AG04450 (cell line): ENCODE results near the gene MCF2L. TPM values are rescaled to one million over a fixed set of nuclear protein-coding genes. Genes with fewer than 3 reads are reported as not detected.

ENCODE experiments used
- CTCF ChIA-PET: fragments of 300-600, 350-600 bp; formaldehyde crosslinking; extraction: SDS; loops from one replicate; lab custom pipeline; 2022; ENCODE audit warnings: antibody characterized with exemption, inconsistent platforms; lab: Charles Lee
- POLR2A ChIA-PET: fragments of 350-600 bp; formaldehyde crosslinking; extraction: SDS; loops from one replicate; lab custom pipeline; 2021; ENCODE audit warnings: antibody characterized with exemption, inconsistent platforms; lab: Yijun Ruan, JAX
- DNase-seq: peaks from one replicate; pipeline ENCODE4 v3.0.0-alpha.2; 2011; ENCODE audit warnings: low read depth, low spot score
- H3K27ac ChIP-seq: one replicate; pipeline ENCODE4 v1.5.1; 2012; ENCODE audit warnings: low read depth, low read length, control low read depth
- H3K27me3 ChIP-seq: one replicate; pipeline ENCODE4 v1.6.0; 2012; ENCODE audit warnings: low read length; ENCODE audit not compliant: control insufficient read depth, insufficient read depth
- H3K4me3 ChIP-seq: 2 replicates; pipeline ENCODE4 v1.5.1; 2011; ENCODE audit warnings: mild to moderate bottlenecking, low read depth, low read length, control low read depth
- H3K9me3 ChIP-seq: 2 replicates; pipeline ENCODE4 v1.5.1; 2012; ENCODE audit warnings: low read length; ENCODE audit not compliant: control insufficient read depth, insufficient read depth
- polyA plus RNA-seq: library from polyadenylated mRNA; depleted of rRNA; stranded (reverse); fragments of >200 nt; gene quantifications from 2 replicates; pipeline ENCODE4 v1.2.3, GENCODE V29; 2011
- TF ChIP-seq, protein P1 (sequence below): IDR thresholded peaks from 2 replicates; pipeline ENCODE4 v1.5.1; 2011; ENCODE audit warnings: low read depth, low read length, control low read depth, inconsistent platforms

MCF2L gene
- polyA plus RNA-seq, 1 experiment: 0.04 TPM

DNA sequence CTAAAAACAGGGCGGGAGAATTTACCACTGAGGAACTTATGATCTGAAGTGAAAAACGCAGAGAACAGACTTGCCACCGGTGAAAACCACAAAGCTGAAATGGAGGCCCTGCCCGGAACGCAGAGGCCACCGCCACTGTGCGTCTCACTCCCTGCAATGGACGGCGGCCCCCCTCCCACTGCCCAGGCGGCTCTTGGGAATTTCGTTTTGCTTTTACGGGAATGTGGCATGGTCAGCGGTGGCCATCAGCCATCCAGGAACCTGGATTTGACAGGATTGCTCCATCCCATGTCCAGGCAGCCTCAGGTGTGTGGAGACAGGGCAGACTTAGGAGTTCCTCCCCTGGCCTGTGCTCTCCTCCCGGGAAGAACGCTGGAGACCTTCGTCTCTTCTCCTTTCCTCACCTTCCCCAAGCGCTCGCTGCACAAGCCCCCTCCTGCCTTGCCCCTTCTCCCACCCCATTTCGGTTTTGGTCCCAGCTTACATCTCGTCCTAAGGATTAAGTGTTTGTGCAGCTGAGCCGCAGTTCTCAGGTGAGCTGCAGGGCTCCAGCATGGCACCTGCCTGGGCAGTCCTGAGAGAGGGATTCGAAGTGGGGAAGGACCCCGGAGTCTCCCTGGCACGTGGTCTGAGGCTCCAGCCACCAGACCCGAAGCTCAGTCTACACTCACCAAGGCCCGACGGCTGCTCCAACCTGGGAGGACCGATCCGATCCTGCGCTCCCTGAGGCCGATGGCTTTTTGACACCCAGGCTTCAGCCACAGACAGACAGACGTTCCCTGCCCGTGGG lies 49.9 kb downstream of the MCF2L start:
- CTCF ChIA-PET: no interaction called here
- no peak overlapping the region for H3K4me3 ChIP-seq
- TF ChIP-seq, protein P1, sequence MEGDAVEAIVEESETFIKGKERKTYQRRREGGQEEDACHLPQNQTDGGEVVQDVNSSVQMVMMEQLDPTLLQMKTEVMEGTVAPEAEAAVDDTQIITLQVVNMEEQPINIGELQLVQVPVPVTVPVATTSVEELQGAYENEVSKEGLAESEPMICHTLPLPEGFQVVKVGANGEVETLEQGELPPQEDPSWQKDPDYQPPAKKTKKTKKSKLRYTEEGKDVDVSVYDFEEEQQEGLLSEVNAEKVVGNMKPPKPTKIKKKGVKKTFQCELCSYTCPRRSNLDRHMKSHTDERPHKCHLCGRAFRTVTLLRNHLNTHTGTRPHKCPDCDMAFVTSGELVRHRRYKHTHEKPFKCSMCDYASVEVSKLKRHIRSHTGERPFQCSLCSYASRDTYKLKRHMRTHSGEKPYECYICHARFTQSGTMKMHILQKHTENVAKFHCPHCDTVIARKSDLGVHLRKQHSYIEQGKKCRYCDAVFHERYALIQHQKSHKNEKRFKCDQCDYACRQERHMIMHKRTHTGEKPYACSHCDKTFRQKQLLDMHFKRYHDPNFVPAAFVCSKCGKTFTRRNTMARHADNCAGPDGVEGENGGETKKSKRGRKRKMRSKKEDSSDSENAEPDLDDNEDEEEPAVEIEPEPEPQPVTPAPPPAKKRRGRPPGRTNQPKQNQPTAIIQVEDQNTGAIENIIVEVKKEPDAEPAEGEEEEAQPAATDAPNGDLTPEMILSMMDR: no peak
- peaks cover 21% of the 10 kb centered on the region for H3K27me3 ChIP-seq
- H3K27ac ChIP-seq: no peak overlapping the region
- POLR2A ChIA-PET: no interaction called here
- no peak for DNase-seq
- peaks cover 12% of the 10 kb centered on the region; the same call in 1 of the 2 replicates for H3K9me3 ChIP-seq

DNA sequence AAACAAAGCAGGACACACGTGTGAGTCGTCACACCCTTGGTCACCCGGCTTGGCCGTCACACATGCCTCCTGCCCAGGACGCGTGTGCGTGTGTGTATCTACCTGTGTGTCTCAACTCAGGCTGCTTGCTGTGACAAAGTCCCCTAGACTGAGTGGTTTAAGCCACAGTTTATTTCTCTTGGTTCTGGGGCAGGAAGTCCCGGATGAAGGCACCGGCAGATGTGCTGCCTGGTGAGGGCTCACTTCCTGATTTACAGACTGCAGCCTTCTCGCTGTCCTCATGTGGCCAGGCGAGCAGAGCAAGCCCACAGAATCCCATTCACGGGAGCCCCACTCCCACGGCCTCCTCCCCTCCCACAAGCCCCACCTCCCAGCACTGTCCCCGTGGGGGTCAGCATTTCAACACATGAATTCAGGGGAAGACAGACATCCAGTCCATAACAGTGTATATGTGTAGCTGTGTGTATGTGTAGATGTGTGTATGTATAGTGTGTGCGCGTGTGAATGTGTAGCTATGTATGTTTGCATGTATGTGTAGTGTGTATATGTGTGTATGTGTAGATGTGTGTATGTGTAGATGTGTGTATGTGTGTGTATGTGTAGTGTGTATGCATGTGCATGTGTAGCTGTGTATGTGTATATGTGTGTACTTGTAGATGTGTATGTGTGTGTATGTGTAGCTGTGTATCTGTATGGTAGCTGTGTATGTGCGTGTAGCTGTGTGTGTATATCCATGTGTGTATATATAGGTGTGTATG lies 51.5 kb downstream of the MCF2L start:
- no peak overlapping the region for H3K4me3 ChIP-seq
- no peak for DNase-seq
- peaks cover 24% of the 10 kb centered on the region for H3K27me3 ChIP-seq
- H3K27ac ChIP-seq: no peak overlapping the region
- TF ChIP-seq, protein P1: no peak
- H3K9me3 ChIP-seq: peaks cover 8% of the 10 kb centered on the region; the same call in 1 of the 2 replicates
- POLR2A ChIA-PET: no interaction called here
- CTCF ChIA-PET: interaction anchor here (0.6 to 1.7 kb wide), 2 partner anchors 9 to 14 kb away, joined by 3 to 6 read pairs; no protein-coding TSS in a partner anchor

DNA sequence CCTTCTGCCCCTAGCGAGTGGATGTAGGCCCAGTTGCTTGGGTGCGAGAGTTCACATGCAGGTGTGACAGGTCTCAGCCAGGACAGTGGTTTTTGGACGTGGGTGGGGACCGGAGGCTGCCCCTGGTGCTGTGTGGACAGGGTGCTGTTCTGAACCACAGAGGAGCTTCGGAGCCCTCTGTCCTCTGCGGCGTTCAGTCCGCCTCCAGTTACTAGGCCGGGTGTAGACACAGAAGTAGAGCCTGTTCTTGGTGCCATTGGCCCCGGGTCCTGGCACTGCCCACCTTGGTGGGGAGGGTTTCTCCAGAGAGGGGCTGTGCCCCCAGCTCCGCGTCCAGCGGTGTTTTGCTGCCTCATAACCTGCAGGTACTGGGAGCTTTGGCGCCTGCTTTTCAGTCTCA lies 52.4 kb downstream of the MCF2L start:
- H3K4me3 ChIP-seq: no peak overlapping the region
- ChIA-PET CTCF (interaction anchor here (1.7 kb wide), 1 partner anchor 9 kb away, joined by 6 read pairs; no protein-coding TSS in a partner anchor), POLR2A (no interaction called here)
- no peak for DNase-seq
- H3K9me3 ChIP-seq: peaks cover 8% of the 10 kb centered on the region; the same call in 1 of the 2 replicates
- TF ChIP-seq, protein P1: no peak
- H3K27me3 ChIP-seq: peaks cover 26% of the 10 kb centered on the region
- no peak overlapping the region for H3K27ac ChIP-seq

DNA sequence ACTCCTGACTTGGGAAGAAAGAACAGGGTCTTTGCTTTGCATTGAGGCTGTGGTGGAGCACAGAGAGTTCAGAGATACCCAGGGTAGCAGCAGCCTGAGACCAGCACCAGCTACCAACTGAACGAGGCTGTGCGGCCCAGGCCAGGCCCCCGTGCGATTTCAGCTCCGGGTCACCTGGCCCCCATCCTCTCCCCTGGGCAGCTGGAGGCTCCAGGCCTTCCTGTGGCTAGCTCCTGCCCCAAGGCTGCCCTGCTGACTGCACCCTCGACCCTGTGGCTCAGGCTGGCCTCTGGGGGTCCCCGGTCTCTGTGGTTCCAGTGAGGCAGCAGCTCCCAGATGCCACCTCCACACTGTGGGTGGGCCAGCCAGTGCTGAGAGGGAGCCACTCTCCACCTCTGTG lies 52.8 kb downstream of the MCF2L start:
- no peak for DNase-seq
- TF ChIP-seq, protein P1: no peak
- Histone ChIP-seq H3K4me3 (no peak overlapping the region), H3K27me3 (peaks cover 29% of the 10 kb centered on the region), H3K9me3 (peaks cover 8% of the 10 kb centered on the region; the same call in 1 of the 2 replicates), H3K27ac (no peak overlapping the region)
- CTCF ChIA-PET: no interaction called here
- POLR2A ChIA-PET: no interaction called here

DNA sequence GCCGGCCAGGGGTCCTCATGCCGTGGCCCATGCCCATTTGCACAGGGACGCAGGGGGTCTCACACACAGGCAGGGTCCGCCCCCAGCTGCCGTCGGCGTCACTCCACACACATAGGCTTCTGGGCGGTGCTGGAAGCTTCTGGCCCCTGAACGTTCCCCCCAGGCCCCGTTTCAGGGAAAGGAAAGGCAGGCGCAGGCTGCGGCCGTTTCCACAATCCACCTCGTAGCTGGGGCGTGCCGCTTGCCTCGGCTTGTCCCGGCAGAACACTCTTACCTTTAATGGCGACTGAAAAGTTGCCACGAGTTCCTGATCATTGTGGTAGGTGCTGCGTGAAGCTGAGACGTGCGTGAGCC lies 53.4 kb downstream of the MCF2L start:
- Histone ChIP-seq H3K27ac (no peak overlapping the region), H3K27me3 (peaks cover 32% of the 10 kb centered on the region), H3K4me3 (no peak overlapping the region), H3K9me3 (peaks cover 8% of the 10 kb centered on the region; the same call in 1 of the 2 replicates)
- DNase-seq: no peak
- TF ChIP-seq, protein P1: no peak
- POLR2A ChIA-PET: no interaction called here
- CTCF ChIA-PET: no interaction called here
